ENCODE measurements around the gene STYXL1.

DNA sequence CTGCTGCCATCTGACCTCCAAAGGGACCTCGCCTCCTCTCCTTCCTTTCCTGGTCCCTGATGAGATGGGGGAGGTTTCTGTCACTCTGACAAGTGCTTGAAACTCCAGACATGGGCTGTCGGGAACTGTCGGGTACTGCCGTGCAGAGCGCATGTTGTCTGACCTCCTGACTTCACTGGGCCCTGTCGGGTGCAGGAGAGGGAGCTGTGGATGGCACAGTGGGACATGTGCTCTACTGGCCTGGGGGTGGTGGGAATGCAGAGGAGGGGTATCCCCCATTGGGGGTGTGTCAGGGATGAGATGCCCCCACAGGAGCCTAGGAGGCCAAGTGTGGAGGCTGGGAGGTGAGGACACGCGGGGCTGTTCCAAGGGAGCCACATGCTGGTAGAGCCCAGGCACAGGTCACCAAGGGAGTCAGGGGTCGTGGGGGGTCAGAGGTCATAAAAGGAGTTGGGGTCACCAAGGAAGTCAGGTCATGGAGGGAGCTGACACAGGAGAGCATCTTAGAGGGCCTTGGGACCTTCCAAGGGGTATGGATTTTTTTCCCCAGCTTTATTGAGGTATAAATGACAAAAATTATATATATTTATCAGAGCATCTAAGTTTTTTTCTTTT, 84.3 kb downstream of the STYXL1 start:
- TF ChIP-seq, protein P1, sequence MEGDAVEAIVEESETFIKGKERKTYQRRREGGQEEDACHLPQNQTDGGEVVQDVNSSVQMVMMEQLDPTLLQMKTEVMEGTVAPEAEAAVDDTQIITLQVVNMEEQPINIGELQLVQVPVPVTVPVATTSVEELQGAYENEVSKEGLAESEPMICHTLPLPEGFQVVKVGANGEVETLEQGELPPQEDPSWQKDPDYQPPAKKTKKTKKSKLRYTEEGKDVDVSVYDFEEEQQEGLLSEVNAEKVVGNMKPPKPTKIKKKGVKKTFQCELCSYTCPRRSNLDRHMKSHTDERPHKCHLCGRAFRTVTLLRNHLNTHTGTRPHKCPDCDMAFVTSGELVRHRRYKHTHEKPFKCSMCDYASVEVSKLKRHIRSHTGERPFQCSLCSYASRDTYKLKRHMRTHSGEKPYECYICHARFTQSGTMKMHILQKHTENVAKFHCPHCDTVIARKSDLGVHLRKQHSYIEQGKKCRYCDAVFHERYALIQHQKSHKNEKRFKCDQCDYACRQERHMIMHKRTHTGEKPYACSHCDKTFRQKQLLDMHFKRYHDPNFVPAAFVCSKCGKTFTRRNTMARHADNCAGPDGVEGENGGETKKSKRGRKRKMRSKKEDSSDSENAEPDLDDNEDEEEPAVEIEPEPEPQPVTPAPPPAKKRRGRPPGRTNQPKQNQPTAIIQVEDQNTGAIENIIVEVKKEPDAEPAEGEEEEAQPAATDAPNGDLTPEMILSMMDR (conservative IDR thresholded peaks at IDR 0.05; ENCODE audit: low read depth in 2 of 2), result no peak
- TF ChIP-seq EZH2 (IDR thresholded peaks at IDR 0.05; ENCODE audit: low read depth, unreplicated experiment) (no peak), EZH2phosphoT487 (IDR thresholded peaks at IDR 0.05; ENCODE audit: unreplicated experiment) (no peak), ZNF114 (CRISPR knock-in tag; IDR thresholded peaks at IDR 0.05) (no peak), POLR2AphosphoS5 (IDR thresholded peaks at IDR 0.05; ENCODE audit: low read depth) (no peak), ZNF331 (CRISPR knock-in tag; IDR thresholded peaks at IDR 0.05; ENCODE audit: low read depth) (no peak), JUNB (IDR thresholded peaks at IDR 0.05; ENCODE audit: unreplicated experiment) (no peak), ZNF462 (CRISPR knock-in tag; IDR thresholded peaks at IDR 0.05) (no peak), NANOG (IDR thresholded peaks at IDR 0.05; ENCODE audit: borderline replicate concordance) (no peak), CREB1 (CRISPR knock-in tag; IDR thresholded peaks at IDR 0.05; ENCODE audit: low read depth) (no peak)
- TF ChIP-seq, protein P2, sequence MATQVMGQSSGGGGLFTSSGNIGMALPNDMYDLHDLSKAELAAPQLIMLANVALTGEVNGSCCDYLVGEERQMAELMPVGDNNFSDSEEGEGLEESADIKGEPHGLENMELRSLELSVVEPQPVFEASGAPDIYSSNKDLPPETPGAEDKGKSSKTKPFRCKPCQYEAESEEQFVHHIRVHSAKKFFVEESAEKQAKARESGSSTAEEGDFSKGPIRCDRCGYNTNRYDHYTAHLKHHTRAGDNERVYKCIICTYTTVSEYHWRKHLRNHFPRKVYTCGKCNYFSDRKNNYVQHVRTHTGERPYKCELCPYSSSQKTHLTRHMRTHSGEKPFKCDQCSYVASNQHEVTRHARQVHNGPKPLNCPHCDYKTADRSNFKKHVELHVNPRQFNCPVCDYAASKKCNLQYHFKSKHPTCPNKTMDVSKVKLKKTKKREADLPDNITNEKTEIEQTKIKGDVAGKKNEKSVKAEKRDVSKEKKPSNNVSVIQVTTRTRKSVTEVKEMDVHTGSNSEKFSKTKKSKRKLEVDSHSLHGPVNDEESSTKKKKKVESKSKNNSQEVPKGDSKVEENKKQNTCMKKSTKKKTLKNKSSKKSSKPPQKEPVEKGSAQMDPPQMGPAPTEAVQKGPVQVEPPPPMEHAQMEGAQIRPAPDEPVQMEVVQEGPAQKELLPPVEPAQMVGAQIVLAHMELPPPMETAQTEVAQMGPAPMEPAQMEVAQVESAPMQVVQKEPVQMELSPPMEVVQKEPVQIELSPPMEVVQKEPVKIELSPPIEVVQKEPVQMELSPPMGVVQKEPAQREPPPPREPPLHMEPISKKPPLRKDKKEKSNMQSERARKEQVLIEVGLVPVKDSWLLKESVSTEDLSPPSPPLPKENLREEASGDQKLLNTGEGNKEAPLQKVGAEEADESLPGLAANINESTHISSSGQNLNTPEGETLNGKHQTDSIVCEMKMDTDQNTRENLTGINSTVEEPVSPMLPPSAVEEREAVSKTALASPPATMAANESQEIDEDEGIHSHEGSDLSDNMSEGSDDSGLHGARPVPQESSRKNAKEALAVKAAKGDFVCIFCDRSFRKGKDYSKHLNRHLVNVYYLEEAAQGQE (IDR thresholded peaks at IDR 0.05; ENCODE audit: unreplicated experiment), result no peak
- TF ChIP-seq, protein P3, sequence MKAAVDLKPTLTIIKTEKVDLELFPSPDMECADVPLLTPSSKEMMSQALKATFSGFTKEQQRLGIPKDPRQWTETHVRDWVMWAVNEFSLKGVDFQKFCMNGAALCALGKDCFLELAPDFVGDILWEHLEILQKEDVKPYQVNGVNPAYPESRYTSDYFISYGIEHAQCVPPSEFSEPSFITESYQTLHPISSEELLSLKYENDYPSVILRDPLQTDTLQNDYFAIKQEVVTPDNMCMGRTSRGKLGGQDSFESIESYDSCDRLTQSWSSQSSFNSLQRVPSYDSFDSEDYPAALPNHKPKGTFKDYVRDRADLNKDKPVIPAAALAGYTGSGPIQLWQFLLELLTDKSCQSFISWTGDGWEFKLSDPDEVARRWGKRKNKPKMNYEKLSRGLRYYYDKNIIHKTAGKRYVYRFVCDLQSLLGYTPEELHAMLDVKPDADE (IDR thresholded peaks at IDR 0.05), result no peak

Measured in GM23338 (cell line).